ENCODE measurements around the gene TH. TPM values are rescaled to one million over a fixed set of nuclear protein-coding genes. Genes with fewer than 3 reads are reported as not detected.

Gene TH
- total RNA-seq (1 to 10 TPM in 1 of 7 donors, not detected in 6; 1.0 TPM), polyA plus RNA-seq (under 1 TPM; 0.13 to 0.38 (median 0.15) TPM)
- long read RNA-seq, donor 1: 0 reads
- long read RNA-seq, donor 2, partial matches to known transcripts: 0 of 1 reads
- long read RNA-seq, donor 2, other reads (novel, unspliced or antisense): 0 of 1 reads

DNA sequence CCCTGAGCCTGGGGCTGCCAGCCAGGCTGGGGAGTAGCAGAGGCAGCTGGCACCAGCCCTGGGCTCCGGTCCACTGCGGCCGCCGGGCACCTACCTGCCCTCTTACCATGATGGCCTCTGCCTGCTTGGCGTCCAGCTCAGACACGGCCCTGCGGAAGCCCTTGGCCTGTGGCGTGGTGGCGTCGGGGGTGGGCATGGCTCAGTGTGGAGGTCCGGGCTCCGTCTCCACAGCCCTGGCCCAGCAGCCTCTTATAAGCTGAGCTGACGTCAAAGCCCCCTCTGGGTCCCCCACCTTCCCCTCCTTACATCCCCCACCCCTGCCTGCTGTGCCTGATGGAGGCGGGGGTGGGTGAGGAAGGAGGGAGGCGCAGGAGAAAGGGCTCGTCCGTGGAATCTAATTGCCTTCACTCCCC, at the start of gene TH:
Gene TH, minus strand, starts transcription at position 225 of the 413 bp plus-strand sequence. Its CDS starts 29 bp downstream, at position 196.
- intact Hi-C loops (cut with DNase I; ENCODE audit: low total_unique reads): no loop called here
- Histone ChIP-seq H3K9me3 (no peaks in the 10 kb centered on the region), H3K27me3 (replicated peaks in 1 of 7) (peaks cover 0 to 60% (median 2%) of the 10 kb centered on the region in 7 donors), H3K36me3 (no peaks in the 10 kb centered on the region), H3K4me1 (peaks cover 0 to 5% (median 3%) of the 10 kb centered on the region in 6 donors), H3K4me3 (no peak within 1 kb of the TSS), H3K27ac (no peak within 1 kb of the TSS)
- DNase-seq: no peak
- TF ChIP-seq CTCF (IDR thresholded peaks at IDR 0.05 in 8 of 11, conservative IDR thresholded peaks at IDR 0.05 in 3 of 11): no peak
- TF ChIP-seq POLR2AphosphoS5 (IDR thresholded peaks at IDR 0.05): no peak
- no peak for TF ChIP-seq POLR2A (IDR thresholded peaks at IDR 0.05)
- WGBS, 5 donors: 71 to 82% (median 80%) methylated on average over 1 to 17 of the region's 17 CpGs

DNA sequence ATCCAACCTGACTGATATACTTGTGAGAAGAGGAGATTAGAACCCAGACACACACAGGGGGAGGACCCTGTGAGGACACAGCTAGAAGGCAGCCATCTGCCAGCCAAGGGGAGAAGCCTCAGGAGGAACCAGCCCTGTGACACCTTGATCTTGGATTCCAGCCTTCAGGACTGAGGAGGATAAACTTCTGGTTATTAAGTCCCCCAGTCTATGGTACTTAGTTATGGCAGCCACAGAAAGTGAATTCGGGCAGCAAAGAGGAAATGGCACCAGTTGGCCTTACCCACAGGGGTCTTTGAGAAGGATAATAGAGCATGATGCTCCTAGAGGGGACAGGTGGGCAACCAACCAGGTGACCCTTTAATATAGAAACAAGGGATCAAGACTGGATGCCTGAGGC, 49.4 kb upstream of the TH start:
- H3K27ac ChIP-seq: no peak overlapping the region
- 57 to 86% (median 75%) methylated on average over 1 of the region's 1 CpG for WGBS, 5 donors
- no peak overlapping the region for H3K4me3 ChIP-seq
- intact Hi-C loops (cut with DNase I; ENCODE audit: low total_unique reads): no loop called here
- H3K9me3 ChIP-seq: peaks cover 0 to 13% (median 6%) of the 10 kb centered on the region in 8 donors
- peaks cover 0 to 28% (median 0%) of the 10 kb centered on the region in 7 donors for H3K27me3 ChIP-seq (replicated peaks in 1 of 7)
- H3K4me1 ChIP-seq: no peaks in the 10 kb centered on the region
- no peak for TF ChIP-seq CTCF (IDR thresholded peaks at IDR 0.05 in 8 of 11, conservative IDR thresholded peaks at IDR 0.05 in 3 of 11)
- no peak for TF ChIP-seq POLR2A (IDR thresholded peaks at IDR 0.05)
- no peak for TF ChIP-seq POLR2AphosphoS5 (IDR thresholded peaks at IDR 0.05)
- DNase-seq: no peak
- H3K36me3 ChIP-seq: no peaks in the 10 kb centered on the region

- no peak for DNase-seq
Measured at GRCh38 chr11:2220173-2220771, 48.7 kb upstream of the TH start.

DNA sequence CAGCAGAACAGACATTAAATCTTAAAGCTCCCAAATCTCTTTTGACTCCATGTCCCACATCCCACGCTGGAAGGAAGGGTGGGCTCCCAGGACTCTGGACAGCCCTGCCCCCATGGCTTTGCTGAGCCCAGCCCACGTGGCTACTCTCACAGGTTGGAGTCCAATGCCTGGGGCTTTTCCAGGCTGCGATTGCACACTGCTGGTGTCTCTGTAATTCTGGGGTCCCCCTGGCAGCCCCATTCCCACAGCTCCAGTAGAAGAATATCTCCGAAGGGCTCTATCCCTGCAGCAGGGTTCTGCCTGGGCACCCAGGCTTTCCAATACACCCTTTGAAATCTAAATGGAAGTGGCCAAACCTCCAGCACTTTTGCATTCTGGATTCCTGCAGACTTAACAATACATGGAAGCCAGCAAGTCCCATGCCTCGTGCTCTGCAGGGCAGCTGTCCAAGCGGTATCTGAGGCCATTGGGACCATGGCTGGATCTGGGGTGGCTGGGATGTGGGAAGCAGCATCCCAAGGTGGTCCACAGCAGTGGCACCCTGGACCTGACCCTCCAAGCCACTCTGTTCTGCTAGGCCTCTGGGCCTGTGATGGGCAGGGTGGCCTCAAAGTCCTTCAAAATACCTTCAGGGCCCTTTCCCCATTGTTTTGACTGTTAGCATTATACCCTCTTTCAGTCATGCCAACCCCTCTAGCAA, 47.9 kb upstream of the TH start:
- WGBS, 5 donors: 75 to 88% (median 81%) methylated on average over 3 to 6 of the region's 6 CpGs
- Histone ChIP-seq H3K36me3 (no peaks in the 10 kb centered on the region), H3K27me3 (replicated peaks in 1 of 7) (peaks cover 0 to 34% (median 0%) of the 10 kb centered on the region in 7 donors), H3K27ac (no peak overlapping the region), H3K4me1 (no peaks in the 10 kb centered on the region), H3K9me3 (peaks cover 0 to 12% (median 5%) of the 10 kb centered on the region in 8 donors), H3K4me3 (no peak overlapping the region)
- no peak for DNase-seq
- intact Hi-C loops (cut with DNase I; ENCODE audit: low total_unique reads): no loop called here
- TF ChIP-seq CTCF (IDR thresholded peaks at IDR 0.05 in 8 of 11, conservative IDR thresholded peaks at IDR 0.05 in 3 of 11) (no peak), POLR2A (IDR thresholded peaks at IDR 0.05) (no peak), POLR2AphosphoS5 (IDR thresholded peaks at IDR 0.05) (no peak)

More at GRCh38 chr11:2220173-2220771, 48.7 kb upstream of the TH start:
- H3K9me3 ChIP-seq: peaks cover 0 to 13% (median 6%) of the 10 kb centered on the region in 8 donors
- WGBS, 5 donors: 59 to 69% (median 63%) methylated on average over 3 of the region's 3 CpGs
- no peak overlapping the region for H3K27ac ChIP-seq
- no peaks in the 10 kb centered on the region for H3K36me3 ChIP-seq
- TF ChIP-seq POLR2A (IDR thresholded peaks at IDR 0.05): no peak
- peaks cover 0 to 32% (median 0%) of the 10 kb centered on the region in 7 donors for H3K27me3 ChIP-seq (replicated peaks in 1 of 7)
- intact Hi-C loops (cut with DNase I; ENCODE audit: low total_unique reads): no loop called here
- H3K4me3 ChIP-seq: no peak overlapping the region
- no peaks in the 10 kb centered on the region for H3K4me1 ChIP-seq

Measured in spleen (tissue), 13 donors.